GM12874 (cell line): ENCODE results near the gene CHRNB1.

Source experiments
- CTCF ChIP-seq: IDR thresholded peaks from 2 replicates; pipeline ENCODE4 v1.5.1; 2011; ENCODE audit warnings: low read depth, mild to moderate bottlenecking, control low read depth, low read length, moderate library complexity; ENCODE audit not compliant: insufficient read depth

The CHRNB1 gene

GRCh38 chr17:7502171-7502847 is 57.4 kb downstream of the CHRNB1 start:
- TF ChIP-seq CTCF: no peak

DNA sequence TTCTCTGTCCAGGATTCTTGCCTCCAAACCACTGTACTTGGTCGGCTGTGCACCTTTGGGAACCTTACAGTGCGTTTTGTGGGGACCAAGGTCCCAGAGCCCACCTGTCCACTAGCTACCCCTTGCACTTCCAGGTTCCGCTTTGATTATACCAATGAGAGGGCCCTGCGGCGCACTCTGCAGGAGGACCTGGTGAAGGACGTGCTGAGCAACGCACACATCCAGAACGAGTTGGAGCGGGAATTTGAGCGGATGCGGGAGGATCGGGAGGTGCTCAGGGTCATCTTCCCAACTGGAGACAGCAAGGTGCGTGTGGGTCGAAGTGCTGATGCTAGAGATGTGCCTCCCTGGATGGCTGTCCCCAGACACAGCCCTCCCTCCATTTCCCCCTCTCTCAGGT is 58.1 kb downstream of the CHRNB1 start:
- peak; percentile 39; the same call in 1 of the 2 replicates for TF ChIP-seq CTCF

GRCh38 chr17:7503521-7503920 is 58.7 kb downstream of the CHRNB1 start:
- TF ChIP-seq CTCF: no peak
